H9 (cell line): ENCODE results near the gene ANO10. TPM values are rescaled to one million over a fixed set of nuclear protein-coding genes. Genes with fewer than 3 reads are reported as not detected.

ENCODE experiments used
- DNase-seq: peaks from one replicate; pipeline ENCODE4 v3.0.0-alpha.2; 2017
- H2AFZ ChIP-seq: one replicate; pipeline ENCODE4 v1.6.1; 2013; ENCODE audit warnings: mild to moderate bottlenecking, low read length, control low read depth, moderate library complexity
- H2AK5ac ChIP-seq: 2 replicates; pipeline ENCODE4 v1.6.1; 2013; ENCODE audit warnings: low read length, control low read depth, mixed read lengths; ENCODE audit not compliant: insufficient read length
- H2BK120ac ChIP-seq: one replicate; pipeline ENCODE4 v1.6.1; 2013; ENCODE audit warnings: low read depth, mild to moderate bottlenecking, low read length, control low read depth, inconsistent platforms; ENCODE audit not compliant: poor library complexity, severe bottlenecking
- H2BK12ac ChIP-seq: 2 replicates; pipeline ENCODE4 v1.6.1; 2013; ENCODE audit warnings: low read length, control low read depth, mixed read lengths, low read depth; ENCODE audit not compliant: insufficient read length
- H2BK15ac ChIP-seq: 2 replicates; pipeline ENCODE4 v1.6.1; 2013; ENCODE audit warnings: low read depth, low read length, control low read depth
- H2BK20ac ChIP-seq: one replicate; pipeline ENCODE4 v1.6.1; 2013; ENCODE audit warnings: low read depth, mild to moderate bottlenecking, low read length, control low read depth, inconsistent platforms; ENCODE audit not compliant: poor library complexity, severe bottlenecking
- H2BK5ac ChIP-seq: 2 replicates; pipeline ENCODE4 v1.6.1; 2013; ENCODE audit warnings: low read length, control low read depth, mixed read lengths; ENCODE audit not compliant: insufficient read length
- H3K14ac ChIP-seq: 2 replicates; pipeline ENCODE4 v1.6.1; 2013; ENCODE audit warnings: low read length, control low read depth; ENCODE audit not compliant: insufficient read depth
- H3K18ac ChIP-seq: 2 replicates; pipeline ENCODE4 v1.6.1; 2013; ENCODE audit warnings: low read depth, mild to moderate bottlenecking, mixed read lengths, low read length, control low read depth; ENCODE audit not compliant: insufficient read length
- H3K23ac ChIP-seq: 2 replicates; pipeline ENCODE4 v1.6.1; 2013; ENCODE audit warnings: low read length, control low read depth, mixed read lengths, low read depth; ENCODE audit not compliant: insufficient read length
- H3K23me2 ChIP-seq: 2 replicates; pipeline ENCODE4 v1.6.1; 2013; ENCODE audit warnings: low read depth, mild to moderate bottlenecking, mixed read lengths, low read length, control low read depth; ENCODE audit not compliant: insufficient read length, poor library complexity, severe bottlenecking
- H3K27ac ChIP-seq: 2 replicates; pipeline ENCODE4 v1.5.1; 2013; ENCODE audit warnings: low read length, control low read depth, mixed read lengths, low read depth; ENCODE audit not compliant: insufficient read length
- H3K27me3 ChIP-seq: 2 replicates; pipeline ENCODE4 v1.6.1; 2013; ENCODE audit warnings: low read length, control low read depth, inconsistent platforms; ENCODE audit not compliant: insufficient read depth
- H3K4ac ChIP-seq: 2 replicates; pipeline ENCODE4 v1.6.1; 2013; ENCODE audit warnings: low read depth, mild to moderate bottlenecking, control low read depth, inconsistent platforms, low read length, moderate library complexity
- H3K4me1 ChIP-seq: 2 replicates; pipeline ENCODE4 v1.6.1; 2013; ENCODE audit warnings: low read length, control low read depth, inconsistent platforms; ENCODE audit not compliant: insufficient read depth
- H3K4me2 ChIP-seq: 2 replicates; pipeline ENCODE4 v1.6.1; 2013; ENCODE audit warnings: low read length, control low read depth, mixed read lengths; ENCODE audit not compliant: insufficient read length, insufficient read depth
- H3K56ac ChIP-seq: 2 replicates; pipeline ENCODE4 v1.6.1; 2013; ENCODE audit warnings: low read depth, mild to moderate bottlenecking, mixed read lengths, low read length, control low read depth; ENCODE audit not compliant: insufficient read length
- H3K79me1 ChIP-seq: 2 replicates; pipeline ENCODE4 v1.6.1; 2013; ENCODE audit warnings: low read depth, mild to moderate bottlenecking, moderate library complexity, low read length, control low read depth, inconsistent platforms; ENCODE audit not compliant: insufficient read depth, poor library complexity, severe bottlenecking
- H3K79me2 ChIP-seq: 2 replicates; pipeline ENCODE4 v1.6.1; 2013; ENCODE audit warnings: low read length, control low read depth, inconsistent platforms; ENCODE audit not compliant: insufficient read depth
- H3K9ac ChIP-seq: 2 replicates; pipeline ENCODE4 v1.6.1; 2013; ENCODE audit warnings: low read length, control low read depth, mixed read lengths; ENCODE audit not compliant: insufficient read length; ENCODE audit errors: extremely low read depth
- H3K9me3 ChIP-seq: one replicate; pipeline ENCODE4 v1.6.1; 2013; ENCODE audit warnings: low read depth, low read length, inconsistent platforms; ENCODE audit not compliant: control insufficient read depth
- H3T11ph ChIP-seq: one replicate; pipeline ENCODE4 v1.6.1; 2013; ENCODE audit warnings: mild to moderate bottlenecking, low read length, control low read depth, inconsistent platforms
- H4K20me1 ChIP-seq: one replicate; pipeline ENCODE4 v1.6.1; 2013; ENCODE audit not compliant: control insufficient read depth, insufficient read length, insufficient read depth
- H4K5ac ChIP-seq: 2 replicates; pipeline ENCODE4 v1.6.1; 2013; ENCODE audit warnings: low read depth, mild to moderate bottlenecking, mixed read lengths, low read length, control low read depth; ENCODE audit not compliant: insufficient read length
- H4K8ac ChIP-seq: replicated peaks from 2 replicates; pipeline ENCODE4 v1.6.1; 2013; ENCODE audit warnings: low read length, control low read depth, mixed read lengths, low read depth; ENCODE audit not compliant: insufficient read length
- H4K91ac ChIP-seq: 2 replicates; pipeline ENCODE4 v1.6.1; 2013; ENCODE audit warnings: low read depth, mild to moderate bottlenecking, moderate library complexity, mixed read lengths, low read length, control low read depth; ENCODE audit not compliant: insufficient read length
- H3K27ac Mint-ChIP-seq, 3 experiments: 2 replicates in 2 of 3; 3 replicates in 1 of 3; pipeline ENCODE4 v1.8.0; 2020 to 2021; ENCODE audit warnings: mixed read lengths in 3 of 3, mild to moderate bottlenecking in 1 of 3, moderate library complexity in 1 of 3
- H3K27me3 Mint-ChIP-seq: 2 replicates; pipeline ENCODE4 v1.8.0; 2021; ENCODE audit warnings: low read depth, mild to moderate bottlenecking, moderate library complexity, mixed read lengths
- H3K36me3 Mint-ChIP-seq, 3 experiments: 2 replicates in 2 of 3; 3 replicates in 1 of 3; pipeline ENCODE4 v1.8.0; 2020 to 2021; ENCODE audit warnings: low read depth in 3 of 3, mixed read lengths in 3 of 3; ENCODE audit not compliant: insufficient read depth in 1 of 3
- H3K4me1 Mint-ChIP-seq, 2 experiments: 2 replicates each; pipeline ENCODE4 v1.8.0; 2020; ENCODE audit warnings: mixed read lengths in 2 of 2
- H3K4me3 Mint-ChIP-seq, 2 experiments: 2 replicates in 1 of 2; 3 replicates in 1 of 2; pipeline ENCODE4 v1.8.0; 2020 to 2021; ENCODE audit warnings: mild to moderate bottlenecking in 2 of 2, mixed read lengths in 2 of 2, moderate library complexity in 1 of 2
- H3K9me3 Mint-ChIP-seq, 2 experiments: 2 replicates in 1 of 2; 3 replicates in 1 of 2; pipeline ENCODE4 v1.8.0; 2020; ENCODE audit warnings: mild to moderate bottlenecking in 2 of 2, mixed read lengths in 2 of 2, moderate library complexity in 1 of 2
- CTCF ChIP-seq: fragments of 200-600 bp; sonication (generic); conservative IDR thresholded peaks from 3 replicates; pipeline ENCODE4 v1.8.0; 2021; ENCODE audit warnings: antibody characterized with exemption, mild to moderate bottlenecking
- WGBS: extraction: QIAGEN DNeasy Blood & Tissue Kit; methylation state at CpG from one replicate; pipeline ENCODE4 v1.1.7; 2013; ENCODE audit warnings: missing lambda C conversion rate, low lambda C conversion rate, mixed read lengths; ENCODE audit not compliant: insufficient read length; ENCODE audit errors: extremely low coverage; 5-methylcytosine and 5-hydroxymethylcytosine counted together
- total RNA-seq: library from RNA; stranded (reverse); gene quantifications from 2 replicates; pipeline ENCODE4 v1.2.1, GENCODE V29; 2021

The ANO10 gene
- total RNA-seq, 1 experiment from 2014 or later, result 38.7 TPM

- Histone ChIP-seq H4K5ac (no peak overlapping the region), H2BK5ac (no peak overlapping the region), H2BK12ac (no peak overlapping the region), H3K27ac (no peak overlapping the region), H3T11ph (no peak overlapping the region), H2BK20ac (no peak overlapping the region), H3K4me1 (no peaks in the 10 kb centered on the region), H4K91ac (no peak overlapping the region), H3K9ac (no peak overlapping the region), H3K18ac (no peak overlapping the region), H4K8ac (no peak overlapping the region), H4K20me1 (no peaks in the 10 kb centered on the region), H2BK15ac (no peak overlapping the region), H3K27me3 (no peaks in the 10 kb centered on the region), H2AK5ac (no peak overlapping the region), H3K23me2 (no peaks in the 10 kb centered on the region), H2AFZ (no peak overlapping the region), H3K79me2 (no peaks in the 10 kb centered on the region), H3K56ac (no peak overlapping the region), H3K14ac (no peak overlapping the region), H3K9me3 (no peaks in the 10 kb centered on the region), H3K4ac (no peak overlapping the region), H3K79me1 (no peaks in the 10 kb centered on the region), H3K23ac (no peak overlapping the region), H2BK120ac (no peak overlapping the region), H3K4me2 (no peak overlapping the region)
- H3K36me3 Mint-ChIP-seq, result no peaks in the 10 kb centered on the region
- no CpG with 5 or more reads among the region's 1 CpG for WGBS
- TF ChIP-seq CTCF, result no peak
- no peak overlapping the region for H3K4me3 Mint-ChIP-seq
- peaks cover under 1 to 8% of the 10 kb centered on the region in 2 experiments; a peak in 3 of 4 replicates for H3K4me1 Mint-ChIP-seq
- no peaks in the 10 kb centered on the region for H3K27me3 Mint-ChIP-seq
- no peak overlapping the region for H3K27ac Mint-ChIP-seq
- H3K9me3 Mint-ChIP-seq, result no peaks in the 10 kb centered on the region
- DNase-seq, result no peak
Observed at GRCh38 chr3:43455233-43455632, 166.6 kb downstream of the ANO10 start.
